K562 (cell line): Measurements from ENCODE around the gene ACBD3. TPM values are rescaled to one million over a fixed set of nuclear protein-coding genes. Genes with fewer than 3 reads are reported as not detected.

Experiments
- ATAC-seq: fragments of 200-7000 bp; cut with Tn5 transposase; 3 replicates; pipeline ENCODE4 v1.9.1; 2020; ENCODE audit warnings: moderate library complexity
- BruUV-seq: library from RNA; stranded (reverse); fragments of 400-500 nt; replicated peaks from 2 replicates; lab custom pipeline; 2021; lab: Mats Ljungman, UMichigan
- CTCF ChIA-PET: fragments of 300-600 bp; formaldehyde crosslinking; extraction: SDS; loops from one replicate; lab custom pipeline; 2021; ENCODE audit warnings: low intra/inter-chr PET ratio; lab: Yijun Ruan, JAX
- POLR2A ChIA-PET: fragments of 300-600, 350-650 bp; sonication (Branson Sonifier 250); formaldehyde crosslinking; extraction: SDS; loops from one replicate; lab custom pipeline; 2021; ENCODE audit warnings: antibody characterized with exemption, inconsistent platforms; lab: Yijun Ruan, JAX
- DNase-seq, 4 experiments: peaks; one replicate each; pipeline versions ENCODE4 v3.0.0 to v3.0.0-alpha.2; 2011 to 2018; ENCODE audit warnings: low spot score in 3 of 4, mixed read lengths in 3 of 4; ENCODE audit errors: extremely low read depth in 1 of 4
- FAIRE-seq: peaks from 2 replicates; lab custom pipeline; 2011; peaks lifted over from hg19 to GRCh38; lab: Jason Lieb, UNC
- H2AFZ ChIP-seq: 2 replicates; pipeline ENCODE4 v1.6.0; 2011; ENCODE audit warnings: low read depth, low read length, control low read depth, inconsistent platforms
- H3K27ac ChIP-seq: fragments of 200-600 bp; 3 replicates; pipeline ENCODE4 v1.8.0; 2011; ENCODE audit warnings: low read depth, mild to moderate bottlenecking, control low read depth, inconsistent platforms, low read length, moderate library complexity, mixed read lengths; ENCODE audit errors: extremely low read depth
- H3K27me3 ChIP-seq, 2 experiments: fragments of 300-600 bp in 1 of 2; 2 replicates in 1 of 2; 3 replicates in 1 of 2; pipeline versions ENCODE4 v1.6.0 to v1.8.0; 2011; ENCODE audit warnings: inconsistent platforms in 2 of 2, low read length in 2 of 2, mild to moderate bottlenecking in 1 of 2, mixed read lengths in 1 of 2, moderate library complexity in 1 of 2; ENCODE audit not compliant: control insufficient read depth in 2 of 2, insufficient read depth in 2 of 2
- H3K36me3 ChIP-seq: fragments of 300-600 bp; 3 replicates; pipeline ENCODE4 v1.8.0; 2011; ENCODE audit warnings: mild to moderate bottlenecking, low read length, inconsistent platforms; ENCODE audit not compliant: control insufficient read depth, insufficient read depth
- H3K4me1 ChIP-seq, 2 experiments: fragments of 200-600 bp in 1 of 2; replicated peaks in 1 of 2; 2 replicates in 1 of 2; 3 replicates in 1 of 2; pipeline versions ENCODE4 v1.5.1 to v1.8.0; 2011; ENCODE audit warnings: inconsistent platforms in 2 of 2, low read length in 2 of 2, mild to moderate bottlenecking in 1 of 2, mixed read lengths in 1 of 2, moderate library complexity in 1 of 2; ENCODE audit not compliant: control insufficient read depth in 2 of 2, insufficient read depth in 2 of 2
- H3K4me2 ChIP-seq: 2 replicates; pipeline ENCODE4 v1.6.1; 2011; ENCODE audit warnings: low read length, control low read depth, inconsistent platforms, mixed read lengths; ENCODE audit not compliant: insufficient read depth
- H3K4me3 ChIP-seq: fragments of 200-600 bp; sonication (generic), shearing (Covaris generic); 2 replicates; pipeline ENCODE4 v1.5.1; 2016; ENCODE audit warnings: control low read depth, inconsistent platforms
- H3K79me2 ChIP-seq: fragments of 200-600 bp; 3 replicates; pipeline ENCODE4 v1.8.0; 2011; ENCODE audit warnings: low read length, inconsistent platforms; ENCODE audit not compliant: control insufficient read depth, insufficient read depth
- H3K9ac ChIP-seq, 2 experiments: 2 replicates each; pipeline versions ENCODE4 v1.6.0 to v1.6.1; 2011; ENCODE audit warnings: low read depth in 2 of 2, low read length in 2 of 2, control low read depth in 1 of 2, inconsistent platforms in 1 of 2, mild to moderate bottlenecking in 1 of 2, mixed read lengths in 1 of 2; ENCODE audit not compliant: insufficient read depth in 1 of 2
- H3K9me1 ChIP-seq: one replicate; pipeline ENCODE4 v1.6.0; 2011; ENCODE audit warnings: inconsistent platforms, mild to moderate bottlenecking, low read length, moderate library complexity; ENCODE audit not compliant: control insufficient read depth, insufficient read depth
- H3K9me3 ChIP-seq: replicated peaks from 2 replicates; pipeline ENCODE4 v1.5.1; 2011; ENCODE audit warnings: low read depth, low read length, inconsistent platforms; ENCODE audit not compliant: control insufficient read depth, insufficient read depth
- H4K20me1 ChIP-seq: replicated peaks from 2 replicates; pipeline ENCODE4 v1.6.1; 2011; ENCODE audit warnings: low read length, inconsistent platforms, mixed read lengths; ENCODE audit not compliant: control insufficient read depth, insufficient read depth
- BHLHE40 ChIP-seq: IDR thresholded peaks from 2 replicates; pipeline ENCODE4 v1.6.1; 2011; ENCODE audit warnings: low read length, improper control_type of control experiment
- CREM ChIP-seq: IDR thresholded peaks from 2 replicates; pipeline ENCODE4 v1.6.1; 2014; ENCODE audit warnings: antibody characterized with exemption, low read depth
- HBP1 ChIP-seq: fragments of 450-650 bp; formaldehyde crosslinking; IDR thresholded peaks from 2 replicates; pipeline ENCODE4 v1.4.0; 2022; ENCODE audit warnings: missing genetic modification characterization
- RUNX1 ChIP-seq: sonication (generic); IDR thresholded peaks from 2 replicates; pipeline ENCODE4 v1.6.1; 2016; ENCODE audit warnings: antibody characterized with exemption, low read depth
- ZNF717 ChIP-seq: fragments of 250-450 bp; sonication (Bioruptor Pico); IDR thresholded peaks from 2 replicates; pipeline ENCODE4 v1.5.0; 2021
- WGBS: fragments of 100-300 bp; shearing (Covaris generic); methylation state at CpG from one replicate; pipeline ENCODE4 v1.1.6; 2016; ENCODE audit warnings: low coverage, mixed read lengths; ENCODE audit not compliant: insufficient coverage; ENCODE audit errors: missing lambda C conversion rate; 5-methylcytosine and 5-hydroxymethylcytosine counted together
- in situ Hi-C: fragments of 300-500 bp; cut with MboI; formaldehyde crosslinking; loops from 4 replicates; pipeline ENCODE4 v1.15.0; 2018; ENCODE audit warnings: inconsistent platforms, mixed read lengths
- intact Hi-C: fragments of 100-400 bp; cut with micrococcal nuclease; formaldehyde crosslinking; loops from 2 replicates; pipeline ENCODE4 v1.14.2; 2022
- polyA plus RNA-seq, 8 experiments: library from polyadenylated mRNA; depleted of rRNA in 4 of 8; stranded (reverse) in 5 of 8; unstranded in 3 of 8; fragments of >200 nt; fragmentation: Nextera tagmentation in 2 of 8; fragmentation: Illumina TruSeq in 1 of 8; extraction: Ambion mirVana in 2 of 8; extraction: Trizol in 1 of 8; gene quantifications; 2 replicates each; pipeline versions ENCODE4 v1.2.1 to v1.2.3, GENCODE V29; 2011 to 2014; ENCODE audit warnings: inconsistent platforms in 1 of 8, missing spikeins in 1 of 8
- total RNA-seq, 7 experiments: library from RNA; depleted of rRNA in 6 of 7; stranded (reverse); fragments of >200 nt in 6 of 7; fragmentation: Illumina TruSeq in 2 of 7; extraction: Trizol in 2 of 7; gene quantifications; 2 replicates each; pipeline versions ENCODE4 v1.2.1 to v1.2.3, GENCODE V29; 2011 to 2021; ENCODE audit warnings: low replicate concordance in 1 of 7

Gene ACBD3
- total and polyA plus RNA-seq, 9 of the 15 experiments (the other 6 are each of a cell fraction or from before 2014, with no cell fraction given), result 11.1 to 36.7 (median 26.9) TPM

- Histone ChIP-seq H3K36me3 (no peaks in the 10 kb centered on the region), H2AFZ (peak overlapping the region; percentile 35), H3K27ac (no peak overlapping the region), H3K9me3 (no peaks in the 10 kb centered on the region), H3K27me3 (peaks cover 7 to 8% of the 10 kb centered on the region in 2 experiments; a peak in 4 of 5 replicates), H3K4me3 (no peak overlapping the region), H3K9me1 (no peaks in the 10 kb centered on the region), H3K4me2 (no peak overlapping the region), H3K9ac (no peak overlapping the region), H3K4me1 (no peaks in the 10 kb centered on the region), H4K20me1 (no peaks in the 10 kb centered on the region)
- ChIA-PET CTCF (no interaction called here), POLR2A (no interaction called here)
- intact Hi-C loops, result loop anchor here (5.0 kb wide), 1 partner anchor 204 kb away; the partner anchor contains the start of gene PARP1
- ATAC-seq, result peak; percentile 12
- in situ Hi-C loops, result no loop called here
- TF ChIP-seq BHLHE40 (0 out of 2 replicates have a peak, but pooled peaks have one; percentile 5), RUNX1 (no peak)
- TF ChIP-seq, all 486 proteins: peak for 1
- no TSS peak for BruUV-seq
- H3K79me2 ChIP-seq, result no peaks in the 10 kb centered on the region
- WGBS, result 7% methylated on average over 4 of the region's 4 CpGs
- FAIRE-seq (no peak), DNase-seq (no peak)
Observed at GRCh38 chr1:226203655-226204054, 17.1 kb upstream of the ACBD3 start.

- 4% methylated on average over 1 of the region's 1 CpG for whole genome bisulfite sequencing
- Histone ChIP-seq H3K9me3 (no peaks in the 10 kb centered on the region), H3K9me1 (no peaks in the 10 kb centered on the region), H4K20me1 (no peaks in the 10 kb centered on the region), H3K4me1 (no peaks in the 10 kb centered on the region), H3K4me3 (no peak overlapping the region), H3K4me2 (no peak overlapping the region), H3K9ac (no peak overlapping the region), H3K79me2 (no peaks in the 10 kb centered on the region), H3K36me3 (no peaks in the 10 kb centered on the region), H3K27me3 (peaks cover 5 to 6% of the 10 kb centered on the region in 2 experiments; a peak in 4 of 5 replicates), H3K27ac (no peak overlapping the region), H2AFZ (peak overlapping the region; percentile 35; the same call in 1 of the 2 replicates)
- intact Hi-C loops, result loop anchor here (5.0 kb wide), 1 partner anchor 204 kb away; the partner anchor contains the start of gene PARP1
- FAIRE-seq (no peak), ATAC-seq (no peak), DNase-seq (no peak)
- BruUV-seq, result no TSS peak
- in situ Hi-C loops, result no loop called here
- ChIA-PET CTCF (no interaction called here), POLR2A (interaction anchor here (1.1 kb wide), 1 partner anchor 8 kb away, joined by 3 read pairs; no protein-coding TSS in a partner anchor)
- TF ChIP-seq ZNF717, result no peak
- TF ChIP-seq CREM, result no peak
- TF ChIP-seq HBP1, result no peak
Observed at GRCh38 chr1:226203240-226203639, 16.7 kb upstream of the ACBD3 start.
